SK-N-SH (cell line): Measurements from ENCODE around the gene KRT4. TPM values are rescaled to one million over a fixed set of nuclear protein-coding genes. Genes with fewer than 3 reads are reported as not detected.

Experiments used
- CTCF ChIA-PET: fragments of 300-600, 350-600 bp; formaldehyde crosslinking; extraction: SDS; loops from one replicate; lab custom pipeline; 2021; lab: Yijun Ruan, JAX
- POLR2A ChIA-PET: fragments of 350-600 bp; sonication (Branson Sonifier 250); formaldehyde crosslinking; extraction: SDS; loops from one replicate; lab custom pipeline; 2020; ENCODE audit warnings: antibody characterized with exemption, inconsistent platforms; lab: Yijun Ruan, JAX
- DNase-seq: peaks from one replicate; pipeline ENCODE4 v3.0.0; 2012
- H2AFZ ChIP-seq: fragments of 200-600 bp; sonication (generic); 2 replicates; pipeline ENCODE4 v1.8.1; 2016; ENCODE audit warnings: antibody characterized with exemption, mild to moderate bottlenecking, low read depth
- H3F3A ChIP-seq: fragments of 200-600 bp; sonication (generic); replicated peaks from 2 replicates; pipeline ENCODE3; 2016; ENCODE audit warnings: antibody characterized with exemption, mild to moderate bottlenecking; ENCODE audit not compliant: insufficient read depth
- H3K27ac ChIP-seq, 2 experiments: fragments of 200-500 bp in 1 of 2; fragments of 200-600 bp in 1 of 2; sonication (Bioruptor generic) in 1 of 2; sonication (generic), shearing (Covaris generic) in 1 of 2; 2 replicates each; pipeline versions ENCODE4 v1.5.1 to v1.6.1; 2014 to 2016; ENCODE audit warnings: low read depth in 2 of 2, inconsistent platforms in 1 of 2, low read length in 1 of 2, mild to moderate bottlenecking in 1 of 2, mixed read lengths in 1 of 2
- H3K27me3 ChIP-seq: fragments of 200-600 bp; sonication (generic), shearing (Covaris generic); 2 replicates; pipeline ENCODE4 v1.6.1; 2016; ENCODE audit warnings: mixed run types; ENCODE audit not compliant: insufficient read depth
- H3K36me3 ChIP-seq, 2 experiments: fragments of 200-500 bp in 1 of 2; fragments of 200-600 bp in 1 of 2; sonication (Bioruptor generic) in 1 of 2; sonication (generic) in 1 of 2; replicated peaks in 1 of 2; 2 replicates each; pipeline versions ENCODE3 to v1.5.1; 2014 to 2016; ENCODE audit warnings: low read length in 1 of 2, mild to moderate bottlenecking in 1 of 2; ENCODE audit not compliant: insufficient read depth in 2 of 2, control insufficient read depth in 1 of 2
- H3K4me1 ChIP-seq, 2 experiments: fragments of 200-500 bp in 1 of 2; fragments of 200-600 bp in 1 of 2; sonication (Bioruptor generic) in 1 of 2; sonication (generic), shearing (Covaris generic) in 1 of 2; 2 replicates each; pipeline versions ENCODE4 v1.5.1 to v1.6.1; 2014 to 2016; ENCODE audit warnings: low read depth in 1 of 2, low read length in 1 of 2, mixed run types in 1 of 2; ENCODE audit not compliant: insufficient read depth in 2 of 2, control insufficient read depth in 1 of 2
- H3K4me2 ChIP-seq: fragments of 200-600 bp; sonication (generic), shearing (Covaris generic); 2 replicates; pipeline ENCODE4 v1.6.1; 2017; ENCODE audit warnings: mixed run types
- H3K4me3 ChIP-seq, 2 experiments: fragments of 200-500 bp in 1 of 2; fragments of 200-600 bp in 1 of 2; sonication (Bioruptor generic) in 1 of 2; sonication (generic), shearing (Covaris generic) in 1 of 2; 2 replicates each; pipeline versions ENCODE4 v1.5.1 to v1.8.1; 2014 to 2016; ENCODE audit warnings: low read depth in 2 of 2, inconsistent platforms in 1 of 2, low read length in 1 of 2, mild to moderate bottlenecking in 1 of 2, mixed read lengths in 1 of 2, moderate library complexity in 1 of 2
- H3K79me2 ChIP-seq: fragments of 200-600 bp; sonication (generic); 2 replicates; pipeline ENCODE4 v1.8.1; 2017; ENCODE audit warnings: mild to moderate bottlenecking; ENCODE audit not compliant: insufficient read depth
- H3K9ac ChIP-seq: fragments of 200-600 bp; sonication (generic); 2 replicates; pipeline ENCODE4 v1.6.1; 2017; ENCODE audit warnings: mixed run types
- H3K9me2 ChIP-seq: fragments of 200-600 bp; sonication (generic); 2 replicates; pipeline ENCODE4 v1.6.1; 2017; ENCODE audit warnings: mixed run types
- H3K9me3 ChIP-seq: fragments of 200-600 bp; sonication (generic); 2 replicates; pipeline ENCODE4 v1.6.1; 2017; ENCODE audit warnings: mixed run types, mild to moderate bottlenecking, moderate library complexity
- H4K20me1 ChIP-seq: fragments of 200-600 bp; sonication (generic); 2 replicates; pipeline ENCODE4 v1.6.1; 2017; ENCODE audit warnings: mild to moderate bottlenecking, mixed run types; ENCODE audit not compliant: insufficient read depth
- ELF1 ChIP-seq: IDR thresholded peaks from 2 replicates; pipeline ENCODE4 v1.4.0; 2012
- FOSL2 ChIP-seq: IDR thresholded peaks from 2 replicates; pipeline ENCODE4 v1.4.0; 2012; ENCODE audit warnings: low read depth, mild to moderate bottlenecking, moderate library complexity, borderline replicate concordance
- FOXJ3 ChIP-seq: sonication (generic); formaldehyde crosslinking; IDR thresholded peaks from 2 replicates; pipeline ENCODE4 v1.5.1; 2020; ENCODE audit warnings: mild to moderate bottlenecking, missing genetic modification reagents
- GABPA ChIP-seq: IDR thresholded peaks from 2 replicates; pipeline ENCODE4 v1.4.0; 2012; ENCODE audit warnings: low read depth, mild to moderate bottlenecking
- GATA2 ChIP-seq: sonication (generic); formaldehyde crosslinking; IDR thresholded peaks from 2 replicates; pipeline ENCODE4 v1.5.0; 2020; ENCODE audit warnings: mild to moderate bottlenecking, missing genetic modification reagents
- MXI1 ChIP-seq: IDR thresholded peaks from 2 replicates; pipeline ENCODE4 v1.6.1; 2012; ENCODE audit warnings: mild to moderate bottlenecking, low read depth, low read length, improper control_type of control experiment
- PBX3 ChIP-seq: IDR thresholded peaks from 2 replicates; pipeline ENCODE4; 2012
- POLR2AphosphoS5 ChIP-seq: IDR thresholded peaks from 2 replicates; pipeline ENCODE4 v1.6.1; 2012; ENCODE audit warnings: low read depth, low read length
- RCOR1 ChIP-seq: fragments of 150-350 bp; IDR thresholded peaks from 2 replicates; pipeline ENCODE4 v1.6.1; 2017; ENCODE audit warnings: antibody characterized with exemption, low read length
- REST ChIP-seq: IDR thresholded peaks from 2 replicates; pipeline ENCODE4 v1.6.1; 2012; ENCODE audit warnings: mild to moderate bottlenecking, low read depth, low read length, moderate library complexity
- TCF12 ChIP-seq: IDR thresholded peaks from 2 replicates; pipeline ENCODE4 v1.4.0; 2012
- TEAD4 ChIP-seq: IDR thresholded peaks from 2 replicates; pipeline ENCODE4 v1.4.0; 2012; ENCODE audit warnings: mild to moderate bottlenecking, borderline replicate concordance; ENCODE audit not compliant: insufficient read depth
- USF2 ChIP-seq: fragments of 150-350 bp; IDR thresholded peaks from 2 replicates; pipeline ENCODE4 v1.6.1; 2017; ENCODE audit warnings: antibody characterized with exemption, low read length, low read depth, borderline replicate concordance
- YY1 ChIP-seq: IDR thresholded peaks from 2 replicates; pipeline ENCODE4 v1.4.0; 2012; ENCODE audit warnings: low read depth, mild to moderate bottlenecking
- WGBS: methylation state at CpG from one replicate; pipeline ENCODE4 v1.1.6; 2017; ENCODE audit warnings: low lambda C conversion rate; 5-methylcytosine and 5-hydroxymethylcytosine counted together
- polyA plus RNA-seq, 3 experiments: library from polyadenylated mRNA; depleted of rRNA; stranded (reverse); fragments of >200 nt; gene quantifications; 2 replicates each; pipeline ENCODE4 v1.2.3, GENCODE V29; 2012

The KRT4 gene
- polyA plus RNA-seq, 1 of the 3 experiments (the other 2 are of a cell fraction) = not detected

GRCh38 chr12:52827499-52828090 lies 13.7 kb upstream of the KRT4 start:
- TF ChIP-seq RCOR1 (no peak), FOXJ3 (no peak), PBX3 (no peak), USF2 (no peak), YY1 (no peak), FOSL2 (no peak), GATA2 (CRISPR knock-in tag) (no peak), GABPA (no peak), MXI1 (no peak), TCF12 (no peak), REST (no peak), ELF1 (no peak), POLR2AphosphoS5 (no peak), TEAD4 (no peak)
- Histone ChIP-seq H2AFZ (no peak overlapping the region), H3K36me3 (no peaks in the 10 kb centered on the region), H3K4me3 (no peak overlapping the region), H3K4me2 (no peak overlapping the region), H3K9me2 (no peaks in the 10 kb centered on the region), H3K27ac (no peak overlapping the region), H3K9ac (no peak overlapping the region), H3K27me3 (peaks cover 45% of the 10 kb centered on the region), H3K4me1 (no peaks in the 10 kb centered on the region), H4K20me1 (no peaks in the 10 kb centered on the region), H3K79me2 (no peaks in the 10 kb centered on the region), H3K9me3 (no peaks in the 10 kb centered on the region), H3F3A (no peaks in the 10 kb centered on the region)
- no peak for DNase-seq
- ChIA-PET CTCF (no interaction called here), POLR2A (no interaction called here)
- 23% methylated on average over 6 of the region's 6 CpGs for WGBS
